Measurements from ENCODE around the gene PGM1. TPM values are rescaled to one million over a fixed set of nuclear protein-coding genes. Genes with fewer than 3 reads are reported as not detected.

PGM1 gene
- total RNA-seq, 1 donor from 2014 or later: 77.3 TPM

- H3K4me3 ChIP-seq (ENCODE audit: low read depth, low read length): no peak overlapping the region
- no peak for DNase-seq (ENCODE audit: low read depth)
- TF ChIP-seq CTCF (conservative IDR thresholded peaks at IDR 0.05; ENCODE audit: low read depth, low read length): no peak
Observed at GRCh38 chr1:63601061-63601460, 7.8 kb downstream of the PGM1 start.

- no peak for DNase-seq (ENCODE audit: low read depth)
- TF ChIP-seq CTCF (conservative IDR thresholded peaks at IDR 0.05; ENCODE audit: low read depth, low read length): no peak
- no peak overlapping the region for H3K4me3 ChIP-seq (ENCODE audit: low read depth, low read length)
Observed at GRCh38 chr1:63601463-63601862, 8.3 kb downstream of the PGM1 start.

- DNase-seq (ENCODE audit: low read depth): no peak
- no peak for TF ChIP-seq CTCF (conservative IDR thresholded peaks at IDR 0.05; ENCODE audit: low read depth, low read length)
- H3K4me3 ChIP-seq (ENCODE audit: low read depth, low read length): no peak overlapping the region
Observed at GRCh38 chr1:63601912-63602311, 8.7 kb downstream of the PGM1 start.

- no peak overlapping the region for H3K4me3 ChIP-seq (ENCODE audit: low read depth, low read length)
- DNase-seq (ENCODE audit: low read depth): no peak
- no peak for TF ChIP-seq CTCF (conservative IDR thresholded peaks at IDR 0.05; ENCODE audit: low read depth, low read length)
Observed at GRCh38 chr1:63602629-63603028, 9.4 kb downstream of the PGM1 start.

GRCh38 chr1:63603810-63604209, 10.6 kb downstream of the PGM1 start:
- no peak for DNase-seq (ENCODE audit: low read depth)
- no peak for TF ChIP-seq CTCF (conservative IDR thresholded peaks at IDR 0.05; ENCODE audit: low read depth, low read length)
- no peak overlapping the region for H3K4me3 ChIP-seq (ENCODE audit: low read depth, low read length)

GRCh38 chr1:63607322-63607721, 14.1 kb downstream of the PGM1 start:
- no peak for TF ChIP-seq CTCF (conservative IDR thresholded peaks at IDR 0.05; ENCODE audit: low read depth, low read length)
- no peak overlapping the region for H3K4me3 ChIP-seq (ENCODE audit: low read depth, low read length)
- DNase-seq (ENCODE audit: low read depth): no peak

GRCh38 chr1:63611231-63611630, 18.0 kb downstream of the PGM1 start:
- no peak overlapping the region for H3K4me3 ChIP-seq (ENCODE audit: low read depth, low read length)
- TF ChIP-seq CTCF (conservative IDR thresholded peaks at IDR 0.05; ENCODE audit: low read depth, low read length): no peak
- no peak for DNase-seq (ENCODE audit: low read depth)
